Activated T-helper 1 cell treated with anti-CD3 and anti-CD28 coated beads, Interleukin-12 subunit alpha, Interleukin-12 subunit beta, Interleukin-2, Interleukin-4 antibody, amounts not matched to agents 30 ng/mL and 10 ng/mL and 1 ng/mL, durations not matched to agents 14 hours and 24 hours and 36 hours (primary cell): ENCODE data around the gene ZNF154. TPM values are rescaled to one million over a fixed set of nuclear protein-coding genes. Genes with fewer than 3 reads are reported as not detected.

ENCODE experiments used
- DNase-seq: peaks from one replicate; pipeline ENCODE4 v3.0.0; 2021; ENCODE audit warnings: low spot score
- H3K27ac Mint-ChIP-seq: one replicate; pipeline ENCODE4 v1.8.0; 2021; ENCODE audit warnings: mild to moderate bottlenecking, mixed read lengths
- H3K27me3 Mint-ChIP-seq: one replicate; pipeline ENCODE4 v1.8.0; 2022; ENCODE audit warnings: mild to moderate bottlenecking, moderate library complexity, mixed read lengths; ENCODE audit not compliant: insufficient read depth
- H3K36me3 Mint-ChIP-seq: one replicate; pipeline ENCODE4 v1.8.0; 2021; ENCODE audit warnings: low read depth, mixed read lengths
- H3K4me1 Mint-ChIP-seq: one replicate; pipeline ENCODE4 v1.8.0; 2021; ENCODE audit warnings: low read depth, mixed read lengths
- H3K4me3 Mint-ChIP-seq: one replicate; pipeline ENCODE4 v1.8.0; 2021; ENCODE audit warnings: mild to moderate bottlenecking, moderate library complexity, mixed read lengths
- H3K9me3 Mint-ChIP-seq: one replicate; pipeline ENCODE4 v1.8.0; 2021; ENCODE audit warnings: mixed read lengths
- intact Hi-C: fragments of 100-400 bp; cut with micrococcal nuclease; formaldehyde crosslinking; loops from one replicate; pipeline ENCODE4 v1.15.1; 2024
- total RNA-seq: library from RNA; stranded (reverse); gene quantifications from 2 replicates; pipeline ENCODE4 v1.2.3, GENCODE V29; 2022

Gene ZNF154
- total RNA-seq, 1 donor from 2014 or later: 4.7 TPM

- intact Hi-C loops: no loop called here
- no peak within 1 kb of the TSS for H3K27ac Mint-ChIP-seq
- peaks cover 6% of the 10 kb centered on the region for H3K27me3 Mint-ChIP-seq
- DNase-seq: no peak
- H3K4me1 Mint-ChIP-seq: no peaks in the 10 kb centered on the region
- H3K4me3 Mint-ChIP-seq: no peak within 1 kb of the TSS
- peaks cover 9% of the 10 kb centered on the region for H3K9me3 Mint-ChIP-seq
- no peaks in the 10 kb centered on the region for H3K36me3 Mint-ChIP-seq
These were observed 40.4 kb downstream of the ZNF154 start, which contains the start of gene ZSCAN4 for GRCh38 chr19:57668635-57669034. TSS of gene ZSCAN4 (plus strand) at chr19:57668935. CDS start at chr19:57676146, 7,211 bp downstream.

GRCh38 chr19:57667228-57667627, 41.8 kb downstream of the ZNF154 start:
- Mint-ChIP-seq H3K4me1 (no peaks in the 10 kb centered on the region), H3K4me3 (no peak overlapping the region), H3K36me3 (no peaks in the 10 kb centered on the region), H3K27me3 (peaks cover 6% of the 10 kb centered on the region), H3K9me3 (peaks cover 9% of the 10 kb centered on the region), H3K27ac (no peak overlapping the region)
- no peak for DNase-seq
- intact Hi-C loops: no loop called here

GRCh38 chr19:57665261-57665806, 43.7 kb downstream of the ZNF154 start:
- H3K27ac Mint-ChIP-seq: no peak overlapping the region
- no peaks in the 10 kb centered on the region for H3K4me1 Mint-ChIP-seq
- peak overlapping the region; percentile 39 for H3K4me3 Mint-ChIP-seq
- H3K27me3 Mint-ChIP-seq: peaks cover 6% of the 10 kb centered on the region
- intact Hi-C loops: no loop called here
- DNase-seq: no peak
- H3K9me3 Mint-ChIP-seq: peaks cover 9% of the 10 kb centered on the region
- H3K36me3 Mint-ChIP-seq: no peaks in the 10 kb centered on the region

GRCh38 chr19:57664269-57665127, 44.5 kb downstream of the ZNF154 start:
- DNase-seq: no peak
- intact Hi-C loops: no loop called here
- no peak overlapping the region for H3K27ac Mint-ChIP-seq
- H3K9me3 Mint-ChIP-seq: peaks cover 13% of the 10 kb centered on the region
- no peaks in the 10 kb centered on the region for H3K4me1 Mint-ChIP-seq
- H3K36me3 Mint-ChIP-seq: no peaks in the 10 kb centered on the region
- peak overlapping the region; percentile 83 for H3K4me3 Mint-ChIP-seq
- peaks cover 6% of the 10 kb centered on the region for H3K27me3 Mint-ChIP-seq

GRCh38 chr19:57656346-57656745, 52.7 kb downstream of the ZNF154 start:
- Mint-ChIP-seq H3K27ac (no peak overlapping the region), H3K9me3 (peaks cover 63% of the 10 kb centered on the region), H3K4me3 (no peak overlapping the region), H3K4me1 (no peaks in the 10 kb centered on the region), H3K36me3 (no peaks in the 10 kb centered on the region), H3K27me3 (no peaks in the 10 kb centered on the region)
- intact Hi-C loops: no loop called here
- DNase-seq: no peak

GRCh38 chr19:57655443-57655842, 53.6 kb downstream of the ZNF154 start:
- H3K27me3 Mint-ChIP-seq: no peaks in the 10 kb centered on the region
- DNase-seq: no peak
- no peaks in the 10 kb centered on the region for H3K4me1 Mint-ChIP-seq
- H3K27ac Mint-ChIP-seq: no peak overlapping the region
- intact Hi-C loops: no loop called here
- H3K4me3 Mint-ChIP-seq: no peak overlapping the region
- H3K36me3 Mint-ChIP-seq: no peaks in the 10 kb centered on the region
- peaks cover 66% of the 10 kb centered on the region for H3K9me3 Mint-ChIP-seq

- peaks cover 67% of the 10 kb centered on the region for H3K9me3 Mint-ChIP-seq
- no peak overlapping the region for H3K27ac Mint-ChIP-seq
- H3K4me1 Mint-ChIP-seq: no peaks in the 10 kb centered on the region
- DNase-seq: no peak
- no peaks in the 10 kb centered on the region for H3K27me3 Mint-ChIP-seq
- H3K36me3 Mint-ChIP-seq: no peaks in the 10 kb centered on the region
- intact Hi-C loops: no loop called here
- no peak overlapping the region for H3K4me3 Mint-ChIP-seq
These were observed 55.3 kb downstream of the ZNF154 start for GRCh38 chr19:57653689-57654088.

GRCh38 chr19:57651654-57651996, 57.4 kb downstream of the ZNF154 start:
- Mint-ChIP-seq H3K4me1 (no peaks in the 10 kb centered on the region), H3K36me3 (no peaks in the 10 kb centered on the region), H3K9me3 (peaks cover 80% of the 10 kb centered on the region), H3K4me3 (no peak overlapping the region), H3K27ac (no peak overlapping the region), H3K27me3 (no peaks in the 10 kb centered on the region)
- intact Hi-C loops: no loop called here
- no peak for DNase-seq

- H3K4me3 Mint-ChIP-seq: no peak overlapping the region
- no peak for DNase-seq
- H3K36me3 Mint-ChIP-seq: peaks cover 3% of the 10 kb centered on the region
- no peaks in the 10 kb centered on the region for H3K4me1 Mint-ChIP-seq
- intact Hi-C loops: no loop called here
- H3K27me3 Mint-ChIP-seq: no peaks in the 10 kb centered on the region
- no peak overlapping the region for H3K27ac Mint-ChIP-seq
- H3K9me3 Mint-ChIP-seq: peaks cover 66% of the 10 kb centered on the region
These were observed 60.5 kb downstream of the ZNF154 start for GRCh38 chr19:57648331-57649003.

Other genes with a start within 250 kb of the ZNF154 start
- 1.5 and 2.4 TPM in 2 replicates for gene ZNF772, start 231.6 kb downstream of the ZNF154 start, total RNA-seq
- 3.7 and 5.1 TPM in 2 replicates for gene ZNF419, start 221.5 kb downstream of the ZNF154 start, total RNA-seq
- gene ZNF773, start 209.3 kb downstream of the ZNF154 start, total RNA-seq: 5.0 and 5.8 TPM in 2 replicates
- gene ZNF549, start 181.8 kb downstream of the ZNF154 start, total RNA-seq: 3.6 and 4.2 TPM in 2 replicates
- gene ZNF550, start 149.3 kb downstream of the ZNF154 start, total RNA-seq: 7.2 and 7.5 TPM in 2 replicates
- 3.2 and 3.7 TPM in 2 replicates for gene ZNF416, start 130.3 kb downstream of the ZNF154 start, total RNA-seq
- 3.9 and 4.0 TPM in 2 replicates for gene ZIK1, start 125.1 kb downstream of the ZNF154 start, total RNA-seq
- 5.4 and 7.3 TPM in 2 replicates for gene ZNF530, start 109.3 kb downstream of the ZNF154 start, total RNA-seq
- 8.4 and 9.4 TPM in 2 replicates for gene ZNF134, start 95.0 kb downstream of the ZNF154 start, total RNA-seq
- 8.3 and 8.4 TPM in 2 replicates for gene ZNF211, start 76.0 kb downstream of the ZNF154 start, total RNA-seq
- not detected in 2 replicates for gene ZSCAN4, start 40.3 kb downstream of the ZNF154 start, total RNA-seq
- gene ZNF551, start 27.2 kb downstream of the ZNF154 start, total RNA-seq: 9.6 and 11.1 TPM in 2 replicates
- gene ZNF671, start 18.4 kb upstream of the ZNF154 start, total RNA-seq: 4.9 and 5.5 TPM in 2 replicates
- 6.8 and 6.9 TPM in 2 replicates for gene ZNF776, start 37.6 kb upstream of the ZNF154 start, total RNA-seq
- 13.6 and 13.8 TPM in 2 replicates for gene ZNF586, start 60.5 kb upstream of the ZNF154 start, total RNA-seq
- 9.0 and 10.7 TPM in 2 replicates for gene ZNF552, start 105.7 kb upstream of the ZNF154 start, total RNA-seq
- gene ZNF587B, start 121.1 kb upstream of the ZNF154 start, total RNA-seq: 25.1 and 26.7 TPM in 2 replicates
- gene ZNF587, start 140.7 kb upstream of the ZNF154 start, total RNA-seq: 29.4 and 29.6 TPM in 2 replicates
- gene ZNF814, start 179.8 kb upstream of the ZNF154 start, total RNA-seq: 14.1 and 15.7 TPM in 2 replicates
- 10.9 and 11.6 TPM in 2 replicates for gene ZNF417, start 207.4 kb upstream of the ZNF154 start, total RNA-seq
- 0.70 and 3.6 TPM in 2 replicates for gene ZNF418, start 226.2 kb upstream of the ZNF154 start, total RNA-seq
- 2.5 and 3.4 TPM in 2 replicates for gene ZNF256, start 238.5 kb upstream of the ZNF154 start, total RNA-seq